Gastroesophageal sphincter (tissue), 4 donors: ENCODE results near the gene TAT. TPM values are rescaled to one million over a fixed set of nuclear protein-coding genes. Genes with fewer than 3 reads are reported as not detected.
A peak's percentile ranks its signal among the peaks of the same experiment; 100 is the strongest.

ENCODE experiments used
- ATAC-seq: fragments of 150-250 bp; one replicate; pipeline ENCODE4 v1.9.1; 2016; ENCODE audit warnings: mild to moderate bottlenecking, moderate library complexity
- H3K27ac ChIP-seq, 4 donors: fragments of 200-600 bp; sonication (generic) in 3 of 4; 1 replicate in 3 of 4; 2 replicates in 1 of 4; pipeline ENCODE4 v1.5.1; 2016 to 2019
- H3K27me3 ChIP-seq: fragments of 200-600 bp; sonication (generic); one replicate; pipeline ENCODE4 v1.5.1; 2019
- H3K36me3 ChIP-seq, 2 donors: fragments of 200-600 bp; sonication (generic); one replicate each; pipeline ENCODE4 v1.5.1; 2019; ENCODE audit warnings: control low read depth in 1 of 2
- H3K4me1 ChIP-seq, 3 donors: fragments of 200-600 bp; sonication (generic); 1 replicate in 2 of 3; 2 replicates in 1 of 3; pipeline ENCODE4 v1.5.1; 2016 to 2019; ENCODE audit warnings: control low read depth in 2 of 3
- H3K4me3 ChIP-seq, 2 donors: fragments of 200-600 bp; sonication (generic); one replicate each; pipeline ENCODE4 v1.5.1; 2019; ENCODE audit warnings: mild to moderate bottlenecking in 1 of 2, moderate library complexity in 1 of 2
- H3K9me3 ChIP-seq, 3 donors: fragments of 200-600 bp; sonication (generic); one replicate each; pipeline ENCODE4 v1.5.1; 2017 to 2019; ENCODE audit warnings: control low read depth in 2 of 3
- CTCF ChIP-seq, 4 experiments: fragments of 200-600 bp in 2 of 4; fragments of 450-650 bp in 2 of 4; sonication (generic) in 1 of 4; IDR thresholded peaks; one replicate each; pipeline ENCODE4 v1.5.1; 2017 to 2019; ENCODE audit warnings: antibody characterized with exemption in 4 of 4, mild to moderate bottlenecking in 2 of 4, moderate library complexity in 2 of 4
- EP300 ChIP-seq: sonication (generic); formaldehyde crosslinking; IDR thresholded peaks from one replicate; pipeline ENCODE4 v1.6.1; 2017; ENCODE audit warnings: antibody characterized with exemption, mild to moderate bottlenecking
- POLR2A ChIP-seq, 2 donors: fragments of 450-650 bp; IDR thresholded peaks; one replicate each; pipeline ENCODE4 v1.6.1; 2017; ENCODE audit warnings: antibody characterized with exemption in 2 of 2, mild to moderate bottlenecking in 2 of 2, moderate library complexity in 1 of 2
- POLR2AphosphoS5 ChIP-seq: sonication (generic); formaldehyde crosslinking; IDR thresholded peaks from one replicate; pipeline ENCODE4 v1.6.1; 2017; ENCODE audit warnings: antibody characterized with exemption
- WGBS, 2 donors: methylation state at CpG; one replicate each; pipeline ENCODE4 v1.1.5; 2018; ENCODE audit warnings: low coverage in 1 of 2; 5-methylcytosine and 5-hydroxymethylcytosine counted together
- total RNA-seq, 4 donors: library from RNA; depleted of rRNA; stranded (reverse); fragments of >200 nt; gene quantifications; one replicate each; pipeline ENCODE4 v1.1.0, GENCODE V29; 2016

Gene TAT
- not detected for total RNA-seq

- H3K4me1 ChIP-seq: no peaks in the 10 kb centered on the region
- H3K27ac ChIP-seq: no peak within 1 kb of the TSS
- peaks cover 5% of the 10 kb centered on the region for H3K27me3 ChIP-seq
- H3K36me3 ChIP-seq: no peaks in the 10 kb centered on the region
- WGBS, 2 donors: 0 to 8% methylated on average over 2 to 3 of the region's 3 CpGs
- no peaks in the 10 kb centered on the region for H3K9me3 ChIP-seq
- TF ChIP-seq POLR2A (IDR thresholded peaks at IDR 0.05) (no peak), POLR2AphosphoS5 (no peak), CTCF (IDR thresholded peaks at IDR 0.05) (no peak), EP300 (no peak)
- H3K4me3 ChIP-seq: no peak within 1 kb of the TSS
- no peak for ATAC-seq
Measured at GRCh38 chr16:71576971-71577370, at the start of gene TAT. TSS of gene TAT (minus strand) at chr16:71577092. CDS start at chr16:71576415, 677 bp downstream.

- Histone ChIP-seq H3K27ac (no peak within 1 kb of the TSS), H3K36me3 (no peaks in the 10 kb centered on the region), H3K9me3 (peaks cover 0 to 7% (median 0%) of the 10 kb centered on the region in 3 donors), H3K27me3 (peaks cover 71% of the 10 kb centered on the region), H3K4me3 (peak within 1 kb of the TSS in 1 of 2 donors; percentile 48), H3K4me1 (peaks cover 0 to 14% (median 11%) of the 10 kb centered on the region in 3 donors)
- whole genome bisulfite sequencing, 2 donors: 0% methylated on average over 1 of the region's 98 CpGs; no CpG with 5 or more reads in 1 of the 2 donors
- ATAC-seq: no peak
- TF ChIP-seq EP300: no peak
- TF ChIP-seq POLR2AphosphoS5: no peak
- TF ChIP-seq POLR2A (IDR thresholded peaks at IDR 0.05): no peak
- no peak for TF ChIP-seq CTCF (IDR thresholded peaks at IDR 0.05)
Measured at GRCh38 chr16:71626018-71626857, 49.3 kb upstream of the TAT start, which contains the start of gene MARVELD3. TSS of gene MARVELD3 (plus strand) at chr16:71626184. CDS start at chr16:71626230, 46 bp downstream.

GRCh38 chr16:71625113-71625850 is 48.4 kb upstream of the TAT start:
- Histone ChIP-seq H3K9me3 (peaks cover 0 to 7% (median 0%) of the 10 kb centered on the region in 3 donors), H3K27ac (no peak overlapping the region), H3K36me3 (no peaks in the 10 kb centered on the region), H3K4me1 (peaks cover 0 to 14% (median 11%) of the 10 kb centered on the region in 3 donors), H3K27me3 (peaks cover 80% of the 10 kb centered on the region), H3K4me3 (peak overlapping the region in 1 of 2 donors; percentile 48)
- TF ChIP-seq EP300 (no peak), POLR2A (IDR thresholded peaks at IDR 0.05) (no peak), CTCF (IDR thresholded peaks at IDR 0.05) (no peak), POLR2AphosphoS5 (no peak)
- ATAC-seq: no peak
- 82 to 86% methylated on average over 3 to 7 of the region's 7 CpGs for WGBS, 2 donors

- no peak overlapping the region for H3K27ac ChIP-seq
- H3K9me3 ChIP-seq: peaks cover 0 to 17% (median 0%) of the 10 kb centered on the region in 3 donors
- ATAC-seq: no peak
- H3K36me3 ChIP-seq: no peaks in the 10 kb centered on the region
- no peak overlapping the region for H3K4me3 ChIP-seq
- whole genome bisulfite sequencing, 2 donors: 57 to 63% methylated on average over 3 of the region's 3 CpGs
- H3K4me1 ChIP-seq: peaks cover 0 to 14% (median 11%) of the 10 kb centered on the region in 3 donors
- TF ChIP-seq EP300: no peak
- no peak for TF ChIP-seq POLR2AphosphoS5
- no peak for TF ChIP-seq CTCF (IDR thresholded peaks at IDR 0.05)
- TF ChIP-seq POLR2A (IDR thresholded peaks at IDR 0.05): no peak
- peaks cover 94% of the 10 kb centered on the region for H3K27me3 ChIP-seq
Measured at GRCh38 chr16:71623597-71623996, 46.7 kb upstream of the TAT start.
